PFSK-1 (cell line): ENCODE measurements around the gene MBNL3.

Source experiments
- FOXP2 ChIP-seq: optimal IDR thresholded peaks from 2 replicates; pipeline ENCODE3; 2011; ENCODE audit warnings: borderline replicate concordance, control low read depth, inconsistent platforms; ENCODE audit not compliant: insufficient read depth; ENCODE audit errors: extremely low read length, extremely low read depth
- POLR2AphosphoS5 ChIP-seq: IDR thresholded peaks from 2 replicates; pipeline ENCODE4 v1.6.1; 2012; ENCODE audit warnings: low read depth, mild to moderate bottlenecking, control low read depth, low read length, moderate library complexity
- SIN3A ChIP-seq: IDR thresholded peaks from 2 replicates; pipeline ENCODE4 v1.6.1; 2012; ENCODE audit warnings: mild to moderate bottlenecking, low read length, moderate library complexity, borderline replicate concordance; ENCODE audit not compliant: insufficient read depth
- TAF1 ChIP-seq: IDR thresholded peaks from 2 replicates; pipeline ENCODE4 v1.6.1; 2012; ENCODE audit warnings: low read length, control low read depth, borderline replicate concordance; ENCODE audit not compliant: insufficient read depth
- TF ChIP-seq, protein P1 (sequence below), 2 experiments: IDR thresholded peaks; 2 replicates each; pipeline versions ENCODE4 v1.6.1 to v1.8.0; 2011 to 2012; ENCODE audit warnings: low read depth in 2 of 2, low read length in 2 of 2, control low read depth in 1 of 2, inconsistent platforms in 1 of 2, mild to moderate bottlenecking in 1 of 2, moderate library complexity in 1 of 2; ENCODE audit not compliant: insufficient read depth in 1 of 2

Gene MBNL3

DNA sequence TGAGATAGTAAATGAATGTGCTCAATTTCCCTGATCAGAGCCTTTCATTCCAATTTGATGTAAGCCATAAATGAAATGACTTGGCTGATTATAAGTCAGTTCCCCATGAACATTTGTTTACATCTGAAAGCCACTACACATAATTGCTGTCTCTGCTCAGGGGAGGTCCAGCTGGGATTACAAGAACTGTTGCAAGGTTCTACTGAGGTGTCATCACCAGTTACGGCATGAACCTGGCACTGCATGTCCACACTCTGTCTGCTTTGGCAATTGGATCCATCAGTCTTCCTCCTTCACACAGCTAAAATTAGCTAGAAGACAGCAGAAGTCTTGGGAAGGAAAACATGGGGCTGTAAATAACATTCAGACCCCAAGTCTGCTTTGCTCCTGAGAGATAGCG lies 12.8 kb upstream of the MBNL3 start:
- TF ChIP-seq, protein P1, sequence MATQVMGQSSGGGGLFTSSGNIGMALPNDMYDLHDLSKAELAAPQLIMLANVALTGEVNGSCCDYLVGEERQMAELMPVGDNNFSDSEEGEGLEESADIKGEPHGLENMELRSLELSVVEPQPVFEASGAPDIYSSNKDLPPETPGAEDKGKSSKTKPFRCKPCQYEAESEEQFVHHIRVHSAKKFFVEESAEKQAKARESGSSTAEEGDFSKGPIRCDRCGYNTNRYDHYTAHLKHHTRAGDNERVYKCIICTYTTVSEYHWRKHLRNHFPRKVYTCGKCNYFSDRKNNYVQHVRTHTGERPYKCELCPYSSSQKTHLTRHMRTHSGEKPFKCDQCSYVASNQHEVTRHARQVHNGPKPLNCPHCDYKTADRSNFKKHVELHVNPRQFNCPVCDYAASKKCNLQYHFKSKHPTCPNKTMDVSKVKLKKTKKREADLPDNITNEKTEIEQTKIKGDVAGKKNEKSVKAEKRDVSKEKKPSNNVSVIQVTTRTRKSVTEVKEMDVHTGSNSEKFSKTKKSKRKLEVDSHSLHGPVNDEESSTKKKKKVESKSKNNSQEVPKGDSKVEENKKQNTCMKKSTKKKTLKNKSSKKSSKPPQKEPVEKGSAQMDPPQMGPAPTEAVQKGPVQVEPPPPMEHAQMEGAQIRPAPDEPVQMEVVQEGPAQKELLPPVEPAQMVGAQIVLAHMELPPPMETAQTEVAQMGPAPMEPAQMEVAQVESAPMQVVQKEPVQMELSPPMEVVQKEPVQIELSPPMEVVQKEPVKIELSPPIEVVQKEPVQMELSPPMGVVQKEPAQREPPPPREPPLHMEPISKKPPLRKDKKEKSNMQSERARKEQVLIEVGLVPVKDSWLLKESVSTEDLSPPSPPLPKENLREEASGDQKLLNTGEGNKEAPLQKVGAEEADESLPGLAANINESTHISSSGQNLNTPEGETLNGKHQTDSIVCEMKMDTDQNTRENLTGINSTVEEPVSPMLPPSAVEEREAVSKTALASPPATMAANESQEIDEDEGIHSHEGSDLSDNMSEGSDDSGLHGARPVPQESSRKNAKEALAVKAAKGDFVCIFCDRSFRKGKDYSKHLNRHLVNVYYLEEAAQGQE (IDR thresholded peaks at IDR 0.05; ENCODE audit: insufficient read depth in 1 of 2, low read depth in 2 of 2, low read length in 2 of 2) = no peak
- TF ChIP-seq FOXP2 = no peak
- no peak for TF ChIP-seq SIN3A
- no peak for TF ChIP-seq POLR2AphosphoS5
- no peak for TF ChIP-seq TAF1

DNA sequence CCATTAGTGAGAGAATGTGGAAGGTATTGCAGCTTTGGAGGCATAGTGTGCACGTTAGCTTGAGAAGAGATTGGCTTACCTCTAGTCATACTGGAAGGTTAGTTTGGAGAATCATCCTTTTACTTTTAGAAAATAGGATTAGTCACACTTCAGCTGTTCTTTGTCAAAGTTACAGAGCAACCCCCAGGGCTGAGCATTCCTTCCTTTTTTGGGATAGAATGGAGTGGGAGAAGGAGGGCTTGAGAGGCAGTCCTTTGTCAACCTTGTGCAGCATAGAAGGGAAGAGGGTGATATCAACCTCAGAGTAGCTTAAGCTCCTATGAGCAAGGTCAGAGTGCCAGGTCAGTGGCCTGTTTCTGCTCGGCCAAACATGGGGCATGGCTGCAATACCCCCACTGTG lies 8.6 kb upstream of the MBNL3 start:
- TF ChIP-seq TAF1 (no peak), FOXP2 (no peak), POLR2AphosphoS5 (no peak), SIN3A (no peak)
- TF ChIP-seq, protein P1 (IDR thresholded peaks at IDR 0.05; ENCODE audit: insufficient read depth in 1 of 2, low read depth in 2 of 2, low read length in 2 of 2) = no peak

DNA sequence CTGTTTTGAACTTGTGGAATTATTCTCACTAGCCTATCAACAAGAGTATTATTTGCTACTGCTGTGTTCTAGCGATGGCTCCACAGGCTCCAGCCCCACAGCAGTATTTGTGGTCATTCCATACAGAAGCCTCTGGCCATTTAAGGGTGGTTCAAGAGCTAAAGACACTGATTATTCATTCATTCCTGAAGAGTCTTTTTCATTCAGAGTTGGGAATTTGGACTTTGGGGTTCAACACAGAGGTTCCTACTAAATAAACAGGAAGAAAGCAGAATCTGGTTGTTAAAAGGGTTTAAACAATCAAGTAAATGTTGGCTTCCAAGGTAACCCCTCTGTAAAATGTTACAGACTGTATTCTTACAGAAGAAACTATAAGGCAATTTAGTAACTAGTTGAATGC lies 4.3 kb upstream of the MBNL3 start:
- TF ChIP-seq SIN3A (no peak), TAF1 (no peak), FOXP2 (no peak), POLR2AphosphoS5 (no peak)
- TF ChIP-seq, protein P1 (IDR thresholded peaks at IDR 0.05; ENCODE audit: insufficient read depth in 1 of 2, low read depth in 2 of 2, low read length in 2 of 2) = no peak

DNA sequence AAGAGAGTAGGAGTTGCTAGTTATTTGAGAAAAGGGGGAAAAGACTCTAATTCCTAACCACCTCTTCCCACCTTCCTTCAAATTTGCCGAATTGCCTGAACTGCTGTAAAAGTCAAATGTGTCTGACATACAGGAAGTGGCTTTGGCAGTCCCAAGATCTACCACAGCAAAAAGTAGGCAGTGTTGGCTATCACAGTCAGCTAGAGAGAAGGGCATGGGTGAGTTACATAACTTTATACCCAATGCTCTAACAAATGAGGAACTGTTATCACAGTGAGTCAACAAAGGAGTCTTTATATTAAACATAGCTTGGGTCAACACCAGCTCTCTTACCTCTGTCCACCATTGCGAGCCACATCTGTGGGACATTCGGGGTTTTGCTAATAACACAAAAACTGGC lies 2.4 kb upstream of the MBNL3 start:
- TF ChIP-seq, protein P1 (IDR thresholded peaks at IDR 0.05; ENCODE audit: insufficient read depth in 1 of 2, low read depth in 2 of 2, low read length in 2 of 2) = no peak
- TF ChIP-seq POLR2AphosphoS5 (no peak), SIN3A (no peak), FOXP2 (no peak), TAF1 (no peak)
